GM19438 (cell line): ENCODE data around the gene EML6.

ENCODE experiments used
- ATAC-seq: cut with Tn5 transposase; IDR thresholded peaks from one replicate; pipeline ENCODE4 v1.9.1; 2021; ENCODE audit warnings: low read depth; ENCODE audit not compliant: unreplicated experiment

The EML6 gene

GRCh38 chr2:54789878-54790277 is 66.4 kb downstream of the EML6 start:
- ATAC-seq = no peak

GRCh38 chr2:54791831-54792230 is 68.4 kb downstream of the EML6 start:
- no peak for ATAC-seq

GRCh38 chr2:54797307-54797706 is 73.8 kb downstream of the EML6 start:
- ATAC-seq = no peak

- no peak for ATAC-seq
Measured at GRCh38 chr2:54801352-54801751, 77.9 kb downstream of the EML6 start.

- no peak for ATAC-seq
Measured at GRCh38 chr2:54803783-54804751, 80.6 kb downstream of the EML6 start.

- no peak for ATAC-seq
Measured at GRCh38 chr2:54805255-54805654, 81.8 kb downstream of the EML6 start.

- ATAC-seq = no peak
Measured at GRCh38 chr2:54806975-54807374, 83.5 kb downstream of the EML6 start.

GRCh38 chr2:54808661-54809060 is 85.2 kb downstream of the EML6 start:
- ATAC-seq = no peak

- no peak for ATAC-seq
Measured at GRCh38 chr2:54809819-54810218, 86.4 kb downstream of the EML6 start.

- no peak for ATAC-seq
Measured at GRCh38 chr2:54810246-54810645, 86.8 kb downstream of the EML6 start.

GRCh38 chr2:54813584-54813983 is 90.1 kb downstream of the EML6 start:
- no peak for ATAC-seq

GRCh38 chr2:54814389-54815147 is 91.1 kb downstream of the EML6 start:
- ATAC-seq = no peak

- ATAC-seq = no peak
Measured at GRCh38 chr2:54815148-54815539, 91.7 kb downstream of the EML6 start.

- ATAC-seq = no peak
Measured at GRCh38 chr2:54818226-54818625, 94.8 kb downstream of the EML6 start.

GRCh38 chr2:54820558-54820957 is 97.1 kb downstream of the EML6 start:
- ATAC-seq = no peak

- no peak for ATAC-seq
Measured at GRCh38 chr2:54824567-54824966, 101.1 kb downstream of the EML6 start.

GRCh38 chr2:54830546-54830945 is 107.1 kb downstream of the EML6 start:
- no peak for ATAC-seq

GRCh38 chr2:54831480-54831879 is 108.0 kb downstream of the EML6 start:
- ATAC-seq = no peak

- no peak for ATAC-seq
Measured at GRCh38 chr2:54834721-54835120, 111.3 kb downstream of the EML6 start.

- no peak for ATAC-seq
Measured at GRCh38 chr2:54836477-54836876, 113.0 kb downstream of the EML6 start.

GRCh38 chr2:54838585-54839035 is 115.1 kb downstream of the EML6 start:
- peak; percentile 70 for ATAC-seq
